ENCODE results near the gene PDZD2. TPM values are rescaled to one million over a fixed set of nuclear protein-coding genes. Genes with fewer than 3 reads are reported as not detected.
"Not testable (repeated sequence)": the region's sequence is repeated elsewhere in the genome, so short reads cannot be mapped to it uniquely, and the experiment has no call there.

The PDZD2 gene
- total and polyA plus RNA-seq, 5 donors: 40.4 to 188 (median 109) TPM

DNA sequence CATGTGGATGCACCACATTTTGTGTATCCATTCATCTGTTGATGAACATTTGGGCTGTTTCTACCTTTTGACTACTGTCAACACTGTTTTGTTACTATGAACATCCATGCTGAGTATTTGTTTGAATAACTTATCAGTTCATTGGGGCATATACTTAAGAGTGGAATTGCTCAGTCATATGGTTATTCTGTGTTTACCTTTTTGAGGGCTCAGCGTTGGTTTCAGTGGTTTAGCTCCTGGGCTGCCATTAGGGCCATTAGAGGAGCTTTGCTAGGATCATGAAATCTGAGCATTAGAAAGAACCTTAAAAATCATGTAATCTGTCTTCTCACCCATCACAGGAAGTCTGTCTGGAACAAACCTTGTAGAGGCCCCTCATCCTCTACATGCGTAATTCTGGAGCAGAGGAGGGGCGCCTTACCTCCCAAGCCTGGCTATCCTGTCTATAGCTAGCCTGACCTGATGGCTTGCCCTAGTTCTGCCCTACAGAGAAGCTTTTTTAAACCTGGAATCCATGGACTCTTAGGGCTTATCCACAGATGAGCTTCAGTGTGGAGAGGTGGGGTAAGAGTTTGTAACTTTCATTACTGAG lies 92.9 kb downstream of the PDZD2 start:
- DNase-seq (no peak), ATAC-seq (no peak)
- WGBS: 87% methylated on average over 3 of the region's 3 CpGs
- Histone ChIP-seq H3K9me3 (ENCODE audit: control insufficient read depth, low read length) (no peaks in the 10 kb centered on the region), H3K4me3 (ENCODE audit: low read length) (no peak overlapping the region), H3K27me3 (ENCODE audit: control insufficient read depth, insufficient read depth) (no peaks in the 10 kb centered on the region), H3K27ac (ENCODE audit: low read length) (peak overlapping the region; percentile 36), H3K4me1 (ENCODE audit: control insufficient read depth, insufficient read depth, low read length) (peaks cover 5% of the 10 kb centered on the region)
- intact Hi-C loops (cut with DNase I): no loop called here

DNA sequence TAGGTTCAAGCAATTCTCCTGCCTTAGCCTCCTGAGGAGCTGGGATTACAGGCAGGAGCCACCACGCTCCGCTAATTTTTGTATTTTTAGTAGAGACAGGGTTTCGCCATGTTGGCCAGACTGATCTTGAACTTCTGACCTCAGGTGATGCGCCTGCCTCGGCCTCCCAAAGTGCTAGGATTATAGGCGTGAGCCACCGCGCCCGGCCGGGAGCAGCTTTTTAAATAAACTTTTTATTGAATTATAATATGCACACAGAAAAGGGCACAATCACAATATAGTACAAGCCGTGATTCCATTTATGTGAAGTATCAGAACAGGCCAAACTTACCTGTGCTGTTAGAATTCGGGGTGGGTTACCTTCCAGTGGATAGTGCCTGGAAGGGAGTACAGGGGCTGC lies 93.9 kb downstream of the PDZD2 start:
- ATAC-seq; H3K4me1 ChIP-seq (ENCODE audit: control insufficient read depth, insufficient read depth, low read length); DNase-seq; H3K9me3 ChIP-seq (ENCODE audit: control insufficient read depth, low read length); H3K4me3 ChIP-seq (ENCODE audit: low read length); H3K27me3 ChIP-seq (ENCODE audit: control insufficient read depth, insufficient read depth); intact Hi-C loops (cut with DNase I): not testable (repeated sequence)
- WGBS: 96% methylated on average over 12 of the region's 12 CpGs
- peak overlapping the region; percentile 82 for H3K27ac ChIP-seq (ENCODE audit: low read length)

DNA sequence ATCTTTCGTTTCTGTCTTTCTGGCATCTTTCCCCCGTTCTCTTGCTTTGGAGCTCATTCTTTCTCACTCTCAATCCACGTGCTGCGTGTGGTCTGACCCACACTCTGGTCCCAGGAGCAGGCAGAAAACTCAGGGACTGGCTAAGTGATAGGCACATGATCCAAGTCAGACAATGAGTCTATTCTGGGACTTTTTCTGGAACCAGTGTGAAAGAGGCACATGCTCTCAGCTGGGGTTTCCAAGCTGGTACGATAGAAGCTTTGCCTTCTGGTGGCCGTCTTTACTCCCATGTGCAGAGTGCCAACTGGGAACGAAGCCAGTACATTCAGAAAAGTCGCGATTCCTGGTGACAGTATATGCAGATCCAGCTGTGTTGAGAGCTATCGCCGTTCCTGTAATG lies 94.4 kb downstream of the PDZD2 start:
- DNase-seq (peak in 1 of 3 donors; percentile 52), ATAC-seq (peak; percentile 73 to 80)
- H3K27ac ChIP-seq (ENCODE audit: low read length): peak overlapping the region; percentile 82
- H3K9me3 ChIP-seq (ENCODE audit: control insufficient read depth, low read length): no peaks in the 10 kb centered on the region
- 33% methylated on average over 11 of the region's 11 CpGs for WGBS
- H3K4me1 ChIP-seq (ENCODE audit: control insufficient read depth, insufficient read depth, low read length): peaks cover 5% of the 10 kb centered on the region
- H3K4me3 ChIP-seq (ENCODE audit: low read length): no peak overlapping the region
- no peaks in the 10 kb centered on the region for H3K27me3 ChIP-seq (ENCODE audit: control insufficient read depth, insufficient read depth)
- intact Hi-C loops (cut with DNase I): no loop called here

DNA sequence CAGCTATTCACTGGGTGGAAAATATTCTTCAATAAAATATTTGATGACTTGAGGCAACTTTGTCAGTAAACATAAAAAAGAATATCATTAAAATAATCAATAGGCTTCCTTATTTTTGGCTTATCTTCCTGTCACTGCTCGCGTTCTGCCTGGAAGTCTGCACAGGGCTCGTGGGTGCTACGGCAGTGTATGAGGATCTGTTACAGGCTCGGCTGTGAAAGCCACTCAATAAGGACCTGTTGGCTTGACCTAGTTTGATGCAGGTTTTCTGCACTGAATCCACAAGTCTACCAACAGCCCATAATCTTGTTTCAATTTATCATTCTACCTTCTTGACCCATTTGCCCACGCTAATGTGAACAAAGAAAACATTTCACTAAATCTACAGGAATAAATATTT lies 97.2 kb downstream of the PDZD2 start:
- no peak overlapping the region for H3K27ac ChIP-seq (ENCODE audit: low read length)
- ATAC-seq (no peak), DNase-seq (no peak)
- no peak overlapping the region for H3K4me3 ChIP-seq (ENCODE audit: low read length)
- peaks cover 5% of the 10 kb centered on the region for H3K4me1 ChIP-seq (ENCODE audit: control insufficient read depth, insufficient read depth, low read length)
- intact Hi-C loops (cut with DNase I): no loop called here
- WGBS: 74% methylated on average over 6 of the region's 6 CpGs
- H3K9me3 ChIP-seq (ENCODE audit: control insufficient read depth, low read length): no peaks in the 10 kb centered on the region
- H3K27me3 ChIP-seq (ENCODE audit: control insufficient read depth, insufficient read depth): no peaks in the 10 kb centered on the region

DNA sequence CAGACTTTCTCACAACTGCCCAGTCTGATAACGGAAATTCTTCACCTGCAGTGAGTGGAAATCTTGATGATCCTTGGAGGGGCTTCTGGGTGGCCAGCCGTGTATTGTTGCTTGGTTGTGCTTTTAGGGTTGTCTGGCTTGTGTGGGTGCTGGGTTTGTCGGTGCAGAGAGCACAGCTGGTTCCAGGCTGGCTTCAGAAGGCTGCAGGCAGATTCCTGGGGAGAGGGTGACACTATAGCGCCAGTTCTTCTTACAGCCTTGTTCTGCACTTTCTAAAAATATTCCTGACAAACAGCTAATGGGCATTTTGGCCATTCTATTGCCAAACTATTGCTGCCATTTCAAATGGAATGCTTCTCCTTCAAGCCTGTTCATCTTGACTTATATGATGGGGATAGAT lies 99.3 kb downstream of the PDZD2 start:
- intact Hi-C loops (cut with DNase I): no loop called here
- 64% methylated on average over 4 of the region's 4 CpGs for WGBS
- Histone ChIP-seq H3K27me3 (ENCODE audit: control insufficient read depth, insufficient read depth) (no peaks in the 10 kb centered on the region), H3K27ac (ENCODE audit: low read length) (peak overlapping the region; percentile 73), H3K9me3 (ENCODE audit: control insufficient read depth, low read length) (no peaks in the 10 kb centered on the region), H3K4me3 (ENCODE audit: low read length) (no peak overlapping the region), H3K4me1 (ENCODE audit: control insufficient read depth, insufficient read depth, low read length) (no peaks in the 10 kb centered on the region)
- ATAC-seq (peak; percentile 52 to 55), DNase-seq (no peak)

DNA sequence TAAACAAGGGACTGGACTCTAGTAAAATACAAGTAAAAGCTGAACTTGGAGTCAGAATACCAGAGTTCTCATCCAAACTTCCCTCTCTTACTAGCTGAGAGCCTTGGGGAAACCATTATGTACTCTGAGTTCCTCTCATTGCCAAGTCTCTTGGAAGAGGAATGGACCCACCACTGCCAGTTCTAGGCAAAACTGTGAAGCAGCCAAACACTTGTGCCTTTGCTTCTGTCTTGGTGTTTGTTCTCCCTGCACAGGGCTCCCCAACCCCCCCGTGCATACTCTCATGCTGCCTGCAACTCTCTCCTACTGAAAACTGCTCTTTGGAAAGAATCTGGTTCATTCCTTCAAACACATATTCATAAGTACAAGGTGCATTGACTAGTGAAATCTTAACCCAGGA lies 102.6 kb downstream of the PDZD2 start:
- DNase-seq (peak; percentile 40 to 87 (median 74)), ATAC-seq (peak; percentile 73 to 96)
- intact Hi-C loops (cut with DNase I): no loop called here
- H3K4me1 ChIP-seq (ENCODE audit: control insufficient read depth, insufficient read depth, low read length): no peaks in the 10 kb centered on the region
- H3K27ac ChIP-seq (ENCODE audit: low read length): peak overlapping the region; percentile 15
- H3K27me3 ChIP-seq (ENCODE audit: control insufficient read depth, insufficient read depth): no peaks in the 10 kb centered on the region
- WGBS: 35% methylated on average over 1 of the region's 1 CpG
- H3K4me3 ChIP-seq (ENCODE audit: low read length): no peak overlapping the region
- H3K9me3 ChIP-seq (ENCODE audit: control insufficient read depth, low read length): no peaks in the 10 kb centered on the region

DNA sequence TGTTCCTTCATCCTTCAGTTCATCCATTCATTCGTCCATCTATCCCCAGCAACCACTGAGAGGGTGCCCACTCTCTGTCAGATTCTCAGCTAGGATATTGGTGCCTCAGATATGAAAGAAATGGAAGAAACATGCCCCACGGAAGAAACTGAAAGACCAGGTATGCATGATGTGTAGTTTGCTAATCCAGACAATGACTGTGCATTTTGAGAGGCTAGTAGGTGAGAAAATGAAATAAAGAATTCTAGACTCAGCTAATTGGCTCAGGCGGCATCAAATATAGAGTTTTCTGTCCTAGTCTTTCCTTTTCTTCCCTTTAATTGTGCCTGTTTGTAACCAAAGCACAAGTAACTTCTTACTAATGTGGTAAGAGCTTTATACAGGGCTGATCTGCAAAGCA lies 104.7 kb downstream of the PDZD2 start:
- no peak overlapping the region for H3K4me3 ChIP-seq (ENCODE audit: low read length)
- H3K27ac ChIP-seq (ENCODE audit: low read length): no peak overlapping the region
- no peak for ATAC-seq
- intact Hi-C loops (cut with DNase I): no loop called here
- DNase-seq: no peak
- H3K4me1 ChIP-seq (ENCODE audit: control insufficient read depth, insufficient read depth, low read length): peaks cover 2% of the 10 kb centered on the region
- H3K9me3 ChIP-seq (ENCODE audit: control insufficient read depth, low read length): no peaks in the 10 kb centered on the region
- no peaks in the 10 kb centered on the region for H3K27me3 ChIP-seq (ENCODE audit: control insufficient read depth, insufficient read depth)
- 94% methylated on average over 3 of the region's 3 CpGs for WGBS

DNA sequence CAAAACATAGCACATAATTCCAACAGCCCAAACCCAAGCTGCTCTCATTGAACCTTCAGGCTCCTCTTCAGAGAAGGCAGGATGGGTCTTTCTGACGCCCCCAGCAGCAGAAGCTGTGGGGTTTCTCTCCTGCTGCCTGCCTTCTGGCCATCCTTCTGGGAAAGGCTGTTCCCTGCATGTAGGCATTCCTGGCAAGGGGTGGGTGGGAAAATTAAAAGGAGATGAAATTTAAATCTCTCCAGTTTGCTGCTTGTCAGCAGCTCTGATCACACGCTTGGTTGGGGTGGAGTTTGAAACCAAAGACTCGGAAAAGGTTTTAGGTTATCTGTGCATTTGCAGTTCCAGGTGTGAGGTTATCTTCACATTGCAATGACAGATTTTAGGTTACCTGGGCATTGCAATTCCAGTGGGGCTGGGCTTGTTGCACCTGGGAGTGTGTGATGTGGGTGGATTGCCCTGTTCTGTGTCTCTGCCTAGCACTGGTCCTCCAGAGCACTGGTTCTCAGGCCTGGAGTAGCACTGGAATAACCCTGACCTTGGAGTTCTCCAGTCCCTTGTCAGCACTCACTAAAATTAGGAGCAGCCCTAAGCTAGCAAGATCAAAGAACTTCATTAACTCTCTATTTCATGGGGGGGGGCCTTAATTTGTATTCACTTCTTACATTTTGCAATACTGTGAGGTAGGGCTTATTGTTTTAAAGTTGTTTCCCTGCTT lies 109.7 kb downstream of the PDZD2 start:
- Histone ChIP-seq H3K9me3 (ENCODE audit: control insufficient read depth, low read length) (no peaks in the 10 kb centered on the region), H3K27me3 (ENCODE audit: control insufficient read depth, insufficient read depth) (no peaks in the 10 kb centered on the region), H3K27ac (ENCODE audit: low read length) (peak overlapping the region; percentile 50), H3K4me3 (ENCODE audit: low read length) (no peak overlapping the region), H3K4me1 (ENCODE audit: control insufficient read depth, insufficient read depth, low read length) (peaks cover 2% of the 10 kb centered on the region)
- WGBS: 75% methylated on average over 3 of the region's 3 CpGs
- peak; percentile 46 for ATAC-seq
- intact Hi-C loops (cut with DNase I): no loop called here
- DNase-seq: no peak

DNA sequence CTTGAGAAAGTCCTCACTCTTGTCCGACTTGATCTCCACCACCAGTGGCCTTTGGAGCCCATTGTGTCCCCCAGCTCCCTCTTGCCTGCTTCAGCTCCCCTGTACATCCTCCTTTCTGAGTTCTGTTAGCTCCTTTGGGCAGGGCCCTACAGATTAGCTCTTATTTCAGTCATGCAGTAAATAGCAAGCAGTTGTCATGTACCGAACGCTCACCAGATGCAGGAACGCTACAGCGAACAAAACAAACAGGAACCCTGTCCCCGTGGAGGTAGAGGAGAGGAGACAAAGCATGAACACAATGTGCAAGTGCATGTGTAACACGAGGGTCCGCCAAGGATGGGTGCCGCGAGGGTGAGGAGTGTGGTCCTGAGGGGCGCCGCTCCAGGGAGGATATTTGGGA lies 111.3 kb downstream of the PDZD2 start:
- no peak overlapping the region for H3K4me3 ChIP-seq (ENCODE audit: low read length)
- no peaks in the 10 kb centered on the region for H3K9me3 ChIP-seq (ENCODE audit: control insufficient read depth, low read length)
- intact Hi-C loops (cut with DNase I): no loop called here
- DNase-seq (no peak), ATAC-seq (no peak)
- no peak overlapping the region for H3K27ac ChIP-seq (ENCODE audit: low read length)
- H3K4me1 ChIP-seq (ENCODE audit: control insufficient read depth, insufficient read depth, low read length): peaks cover 2% of the 10 kb centered on the region
- 89% methylated on average over 12 of the region's 12 CpGs for WGBS
- H3K27me3 ChIP-seq (ENCODE audit: control insufficient read depth, insufficient read depth): no peaks in the 10 kb centered on the region

DNA sequence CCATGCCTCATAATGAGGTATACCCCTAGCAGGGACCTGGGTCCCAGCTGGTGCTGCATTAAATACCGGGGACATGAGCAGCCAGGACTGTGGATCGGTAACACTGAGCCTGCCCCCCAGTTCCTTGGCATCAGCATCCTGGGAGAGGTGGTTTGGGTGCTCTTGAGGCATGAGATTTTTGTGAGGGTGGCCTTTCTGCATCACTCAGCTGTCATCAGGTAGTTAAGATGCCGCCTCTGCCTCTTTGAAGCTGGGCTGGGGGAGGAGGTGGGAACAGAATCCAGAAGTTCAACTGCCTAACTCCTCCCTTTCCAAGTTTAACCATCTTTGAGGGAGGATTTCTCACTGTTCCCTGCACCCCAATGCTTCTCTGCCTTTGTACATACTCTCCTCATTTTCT lies 112.7 kb downstream of the PDZD2 start:
- WGBS: 53% methylated on average over 3 of the region's 3 CpGs
- Histone ChIP-seq H3K27ac (ENCODE audit: low read length) (no peak overlapping the region), H3K4me3 (ENCODE audit: low read length) (no peak overlapping the region), H3K4me1 (ENCODE audit: control insufficient read depth, insufficient read depth, low read length) (peaks cover 2% of the 10 kb centered on the region), H3K27me3 (ENCODE audit: control insufficient read depth, insufficient read depth) (no peaks in the 10 kb centered on the region), H3K9me3 (ENCODE audit: control insufficient read depth, low read length) (no peaks in the 10 kb centered on the region)
- no peak for ATAC-seq
- DNase-seq: no peak
- intact Hi-C loops (cut with DNase I): no loop called here

DNA sequence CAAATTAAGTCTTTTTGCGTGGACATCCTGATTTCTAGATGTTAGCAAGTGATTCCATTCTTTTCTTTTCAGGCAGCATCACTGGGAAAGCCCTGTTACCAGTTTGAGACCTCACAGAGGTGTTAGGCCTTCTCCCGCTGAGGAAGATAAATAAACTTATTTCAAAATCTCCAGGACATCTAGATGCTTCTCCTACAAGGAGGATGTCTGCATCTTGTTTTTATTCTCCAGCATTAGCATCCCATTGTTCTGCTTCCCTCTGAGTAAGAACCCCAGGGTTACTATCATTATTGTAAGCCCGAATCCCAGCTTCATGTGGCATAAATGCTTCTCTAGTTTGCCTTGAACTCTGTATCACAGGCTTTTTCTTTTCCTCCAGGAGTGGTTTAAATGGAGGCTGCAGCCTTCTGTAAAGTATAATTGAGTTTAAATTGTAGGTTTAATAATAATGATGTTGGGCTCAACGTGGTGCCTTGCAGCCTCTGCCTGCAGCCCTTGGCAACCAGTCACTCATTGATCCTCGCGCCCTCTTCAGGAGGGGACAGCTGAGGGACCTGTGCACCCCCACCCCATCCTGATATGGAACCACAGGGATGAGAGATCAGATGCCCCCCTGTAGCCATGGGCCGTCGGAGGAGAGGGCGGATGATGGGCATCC lies 114.9 kb downstream of the PDZD2 start:
- Histone ChIP-seq H3K27me3 (ENCODE audit: control insufficient read depth, insufficient read depth) (no peaks in the 10 kb centered on the region), H3K4me3 (ENCODE audit: low read length) (no peak overlapping the region), H3K9me3 (ENCODE audit: control insufficient read depth, low read length) (no peaks in the 10 kb centered on the region), H3K27ac (ENCODE audit: low read length) (no peak overlapping the region), H3K4me1 (ENCODE audit: control insufficient read depth, insufficient read depth, low read length) (no peaks in the 10 kb centered on the region)
- intact Hi-C loops (cut with DNase I): no loop called here
- no peak for ATAC-seq
- DNase-seq: no peak
- WGBS: 84% methylated on average over 9 of the region's 9 CpGs
